K562 (cell line): ENCODE data around the gene CLSTN2. TPM values are rescaled to one million over a fixed set of nuclear protein-coding genes. Genes with fewer than 3 reads are reported as not detected.

Source experiments
- ATAC-seq: fragments of 200-7000 bp; cut with Tn5 transposase; 3 replicates; pipeline ENCODE4 v1.9.1; 2020; ENCODE audit warnings: moderate library complexity
- BruUV-seq: library from RNA; stranded (reverse); fragments of 400-500 nt; replicated peaks from 2 replicates; lab custom pipeline; 2021; lab: Mats Ljungman, UMichigan
- CTCF ChIA-PET: fragments of 300-600 bp; formaldehyde crosslinking; extraction: SDS; loops from one replicate; lab custom pipeline; 2021; ENCODE audit warnings: low intra/inter-chr PET ratio; lab: Yijun Ruan, JAX
- POLR2A ChIA-PET: fragments of 300-600, 350-650 bp; sonication (Branson Sonifier 250); formaldehyde crosslinking; extraction: SDS; loops from one replicate; lab custom pipeline; 2021; ENCODE audit warnings: antibody characterized with exemption, inconsistent platforms; lab: Yijun Ruan, JAX
- DNase-seq, 4 experiments: peaks; one replicate each; pipeline versions ENCODE4 v3.0.0 to v3.0.0-alpha.2; 2011 to 2018; ENCODE audit warnings: low spot score in 3 of 4, mixed read lengths in 3 of 4; ENCODE audit errors: extremely low read depth in 1 of 4
- FAIRE-seq: peaks from 2 replicates; lab custom pipeline; 2011; peaks lifted over from hg19 to GRCh38; lab: Jason Lieb, UNC
- H2AFZ ChIP-seq: 2 replicates; pipeline ENCODE4 v1.6.0; 2011; ENCODE audit warnings: low read depth, low read length, control low read depth, inconsistent platforms
- H3K27ac ChIP-seq: fragments of 200-600 bp; 3 replicates; pipeline ENCODE4 v1.8.0; 2011; ENCODE audit warnings: low read depth, mild to moderate bottlenecking, control low read depth, inconsistent platforms, low read length, moderate library complexity, mixed read lengths; ENCODE audit errors: extremely low read depth
- H3K27me3 ChIP-seq, 2 experiments: fragments of 300-600 bp in 1 of 2; 2 replicates in 1 of 2; 3 replicates in 1 of 2; pipeline versions ENCODE4 v1.6.0 to v1.8.0; 2011; ENCODE audit warnings: inconsistent platforms in 2 of 2, low read length in 2 of 2, mild to moderate bottlenecking in 1 of 2, mixed read lengths in 1 of 2, moderate library complexity in 1 of 2; ENCODE audit not compliant: control insufficient read depth in 2 of 2, insufficient read depth in 2 of 2
- H3K36me3 ChIP-seq: fragments of 300-600 bp; 3 replicates; pipeline ENCODE4 v1.8.0; 2011; ENCODE audit warnings: mild to moderate bottlenecking, low read length, inconsistent platforms; ENCODE audit not compliant: control insufficient read depth, insufficient read depth
- H3K4me1 ChIP-seq, 2 experiments: fragments of 200-600 bp in 1 of 2; replicated peaks in 1 of 2; 2 replicates in 1 of 2; 3 replicates in 1 of 2; pipeline versions ENCODE4 v1.5.1 to v1.8.0; 2011; ENCODE audit warnings: inconsistent platforms in 2 of 2, low read length in 2 of 2, mild to moderate bottlenecking in 1 of 2, mixed read lengths in 1 of 2, moderate library complexity in 1 of 2; ENCODE audit not compliant: control insufficient read depth in 2 of 2, insufficient read depth in 2 of 2
- H3K4me2 ChIP-seq: 2 replicates; pipeline ENCODE4 v1.6.1; 2011; ENCODE audit warnings: low read length, control low read depth, inconsistent platforms, mixed read lengths; ENCODE audit not compliant: insufficient read depth
- H3K4me3 ChIP-seq: fragments of 200-600 bp; sonication (generic), shearing (Covaris generic); 2 replicates; pipeline ENCODE4 v1.5.1; 2016; ENCODE audit warnings: control low read depth, inconsistent platforms
- H3K79me2 ChIP-seq: fragments of 200-600 bp; 3 replicates; pipeline ENCODE4 v1.8.0; 2011; ENCODE audit warnings: low read length, inconsistent platforms; ENCODE audit not compliant: control insufficient read depth, insufficient read depth
- H3K9ac ChIP-seq, 2 experiments: 2 replicates each; pipeline versions ENCODE4 v1.6.0 to v1.6.1; 2011; ENCODE audit warnings: low read depth in 2 of 2, low read length in 2 of 2, control low read depth in 1 of 2, inconsistent platforms in 1 of 2, mild to moderate bottlenecking in 1 of 2, mixed read lengths in 1 of 2; ENCODE audit not compliant: insufficient read depth in 1 of 2
- H3K9me1 ChIP-seq: one replicate; pipeline ENCODE4 v1.6.0; 2011; ENCODE audit warnings: inconsistent platforms, mild to moderate bottlenecking, low read length, moderate library complexity; ENCODE audit not compliant: control insufficient read depth, insufficient read depth
- H3K9me3 ChIP-seq: replicated peaks from 2 replicates; pipeline ENCODE4 v1.5.1; 2011; ENCODE audit warnings: low read depth, low read length, inconsistent platforms; ENCODE audit not compliant: control insufficient read depth, insufficient read depth
- H4K20me1 ChIP-seq: replicated peaks from 2 replicates; pipeline ENCODE4 v1.6.1; 2011; ENCODE audit warnings: low read length, inconsistent platforms, mixed read lengths; ENCODE audit not compliant: control insufficient read depth, insufficient read depth
- ARID1B ChIP-seq: fragments of 450-650 bp; IDR thresholded peaks from 2 replicates; pipeline ENCODE4 v1.6.1; 2016; ENCODE audit warnings: antibody characterized with exemption, mild to moderate bottlenecking, inconsistent platforms
- ATF3 ChIP-seq, 2 experiments: fragments of 450-650 bp in 1 of 2; sonication (generic) in 1 of 2; formaldehyde crosslinking in 1 of 2; IDR thresholded peaks in 1 of 2; conservative IDR thresholded peaks in 1 of 2; 2 replicates each; pipeline versions ENCODE4 v1.6.1 to v1.8.1; 2016 to 2023; ENCODE audit warnings: mild to moderate bottlenecking in 2 of 2, moderate library complexity in 2 of 2, inconsistent platforms in 1 of 2, missing genetic modification reagents in 1 of 2
- CBX3 ChIP-seq, 2 experiments: IDR thresholded peaks; 1 replicate in 1 of 2; 2 replicates in 1 of 2; pipeline ENCODE4 v1.6.1; 2012; ENCODE audit warnings: inconsistent platforms in 2 of 2, low read length in 2 of 2, borderline replicate concordance in 1 of 2, control low read depth in 1 of 2
- FOSL1 ChIP-seq: fragments of 200-800 bp; sonication (Bioruptor generic); conservative IDR thresholded peaks from 2 replicates; pipeline ENCODE4 v1.6.1; 2016; ENCODE audit warnings: missing genetic modification characterization, missing compliant biosample characterization
- ILK ChIP-seq: fragments of 450-650 bp; IDR thresholded peaks from 2 replicates; pipeline ENCODE4 v1.6.1; 2016; ENCODE audit warnings: missing genetic modification characterization, low read depth, mild to moderate bottlenecking, missing compliant biosample characterization, moderate library complexity, borderline replicate concordance
- JUN ChIP-seq, 2 experiments: sonication (generic) in 1 of 2; formaldehyde crosslinking in 1 of 2; IDR thresholded peaks; 2 replicates each; pipeline versions ENCODE4 v1.6.1 to v1.8.0; 2012 to 2022; ENCODE audit warnings: borderline replicate concordance in 2 of 2, mild to moderate bottlenecking in 2 of 2, improper control_type of control experiment in 1 of 2, low read depth in 1 of 2, low read length in 1 of 2, missing genetic modification reagents in 1 of 2
- JUND ChIP-seq, 2 experiments: IDR thresholded peaks; 2 replicates in 1 of 2; 3 replicates in 1 of 2; pipeline ENCODE4 v1.6.1; 2011; ENCODE audit warnings: borderline replicate concordance in 2 of 2, low read depth in 2 of 2, low read length in 2 of 2, improper control_type of control experiment in 1 of 2, missing biosample characterization in 1 of 2, missing genetic modification characterization in 1 of 2, missing genetic modification reagents in 1 of 2
- POLR3A ChIP-seq: IDR thresholded peaks from 2 replicates; pipeline ENCODE4 v1.6.1; 2011; ENCODE audit warnings: borderline replicate concordance, mild to moderate bottlenecking, moderate library complexity; ENCODE audit not compliant: insufficient read length, insufficient read depth; ENCODE audit errors: extremely low read depth
- XRCC3 ChIP-seq: fragments of 450-650 bp; IDR thresholded peaks from 2 replicates; pipeline ENCODE4 v1.6.1; 2017; ENCODE audit warnings: mild to moderate bottlenecking, moderate library complexity
- ZNF444 ChIP-seq: fragments of 250-450 bp; sonication (Bioruptor Pico); IDR thresholded peaks from 2 replicates; pipeline ENCODE4 v1.4.0; 2020; ENCODE audit warnings: mild to moderate bottlenecking, moderate library complexity
- WGBS: fragments of 100-300 bp; shearing (Covaris generic); methylation state at CpG from one replicate; pipeline ENCODE4 v1.1.6; 2016; ENCODE audit warnings: low coverage, mixed read lengths; ENCODE audit not compliant: insufficient coverage; ENCODE audit errors: missing lambda C conversion rate; 5-methylcytosine and 5-hydroxymethylcytosine counted together
- in situ Hi-C: fragments of 300-500 bp; cut with MboI; formaldehyde crosslinking; loops from 4 replicates; pipeline ENCODE4 v1.15.0; 2018; ENCODE audit warnings: inconsistent platforms, mixed read lengths
- intact Hi-C: fragments of 100-400 bp; cut with micrococcal nuclease; formaldehyde crosslinking; loops from 2 replicates; pipeline ENCODE4 v1.14.2; 2022
- polyA plus RNA-seq, 8 experiments: library from polyadenylated mRNA; depleted of rRNA in 4 of 8; stranded (reverse) in 5 of 8; unstranded in 3 of 8; fragments of >200 nt; fragmentation: Nextera tagmentation in 2 of 8; fragmentation: Illumina TruSeq in 1 of 8; extraction: Ambion mirVana in 2 of 8; extraction: Trizol in 1 of 8; gene quantifications; 2 replicates each; pipeline versions ENCODE4 v1.2.1 to v1.2.3, GENCODE V29; 2011 to 2014; ENCODE audit warnings: inconsistent platforms in 1 of 8, missing spikeins in 1 of 8
- total RNA-seq, 7 experiments: library from RNA; depleted of rRNA in 6 of 7; stranded (reverse); fragments of >200 nt in 6 of 7; fragmentation: Illumina TruSeq in 2 of 7; extraction: Trizol in 2 of 7; gene quantifications; 2 replicates each; pipeline versions ENCODE4 v1.2.1 to v1.2.3, GENCODE V29; 2011 to 2021; ENCODE audit warnings: low replicate concordance in 1 of 7
- TF ChIP-seq, protein P1 (sequence below): fragments of 450-650 bp; formaldehyde crosslinking; conservative IDR thresholded peaks from 2 replicates; pipeline ENCODE4 v1.4.0; 2022; ENCODE audit warnings: mild to moderate bottlenecking, missing genetic modification characterization

Gene CLSTN2
- total and polyA plus RNA-seq, 9 of the 15 experiments (the other 6 are each of a cell fraction or from before 2014, with no cell fraction given): 0.02 to 0.04 (median 0.04) TPM; not detected in 6

DNA sequence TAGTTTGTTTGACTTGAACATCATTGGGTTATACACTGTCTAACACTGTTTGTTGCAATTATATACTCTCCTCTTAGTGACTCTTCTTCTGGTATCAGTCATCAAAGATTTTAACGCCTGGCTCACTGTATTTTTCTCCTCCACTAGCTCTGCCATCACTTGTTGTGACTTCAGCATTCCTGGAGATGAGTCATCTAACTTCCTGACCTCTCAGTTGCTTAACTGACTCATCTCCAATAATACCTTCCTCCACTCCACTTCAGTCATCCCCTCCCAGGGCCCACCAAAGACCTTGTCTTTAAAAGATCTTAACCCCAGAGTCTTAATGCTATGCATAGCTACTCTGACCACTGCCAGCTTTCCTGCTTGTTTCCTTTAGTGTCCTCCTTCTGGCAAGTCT, 28.6 kb upstream of the CLSTN2 start:
- H3K27ac ChIP-seq: no peak overlapping the region
- H3K4me1 ChIP-seq: no peaks in the 10 kb centered on the region
- H3K79me2 ChIP-seq: no peaks in the 10 kb centered on the region
- TF ChIP-seq ARID1B: 0 out of 2 replicates have a peak, but pooled peaks have one; percentile 18
- TF ChIP-seq JUND (IDR thresholded peaks at IDR 0.05; ENCODE audit: borderline replicate concordance, low read depth, low read length): peak; percentile 80
- peak; percentile 75; the same call in 1 of the 3 replicates for TF ChIP-seq JUND (tag; IDR thresholded peaks at IDR 0.05; ENCODE audit: borderline replicate concordance, low read depth, low read length)
- no peak for TF ChIP-seq ILK (tag)
- TF ChIP-seq, protein P1, sequence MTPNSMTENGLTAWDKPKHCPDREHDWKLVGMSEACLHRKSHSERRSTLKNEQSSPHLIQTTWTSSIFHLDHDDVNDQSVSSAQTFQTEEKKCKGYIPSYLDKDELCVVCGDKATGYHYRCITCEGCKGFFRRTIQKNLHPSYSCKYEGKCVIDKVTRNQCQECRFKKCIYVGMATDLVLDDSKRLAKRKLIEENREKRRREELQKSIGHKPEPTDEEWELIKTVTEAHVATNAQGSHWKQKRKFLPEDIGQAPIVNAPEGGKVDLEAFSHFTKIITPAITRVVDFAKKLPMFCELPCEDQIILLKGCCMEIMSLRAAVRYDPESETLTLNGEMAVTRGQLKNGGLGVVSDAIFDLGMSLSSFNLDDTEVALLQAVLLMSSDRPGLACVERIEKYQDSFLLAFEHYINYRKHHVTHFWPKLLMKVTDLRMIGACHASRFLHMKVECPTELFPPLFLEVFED (CRISPR knock-in tag): no peak
- TF ChIP-seq FOSL1: peak; percentile 80
- TF ChIP-seq ATF3 (IDR thresholded peaks at IDR 0.05): peak; percentile 85
- no peak for TF ChIP-seq ATF3 (CRISPR knock-in tag; conservative IDR thresholded peaks at IDR 0.05)
- TF ChIP-seq JUN (IDR thresholded peaks at IDR 0.05; ENCODE audit: borderline replicate concordance, low read depth, low read length): peak; percentile 63
- no peak for TF ChIP-seq JUN (CRISPR knock-in tag; IDR thresholded peaks at IDR 0.05; ENCODE audit: borderline replicate concordance)
- no peak for TF ChIP-seq CBX3 (IDR thresholded peaks at IDR 0.05; ENCODE audit: borderline replicate concordance in 1 of 2, low read length in 2 of 2)
- TF ChIP-seq XRCC3: no peak
- no peak for TF ChIP-seq ZNF444 (CRISPR knock-in tag)
- TF ChIP-seq POLR3A: no peak
- no peaks in the 10 kb centered on the region for H3K27me3 ChIP-seq
- no peak overlapping the region for H3K9ac ChIP-seq
- ATAC-seq (no peak), DNase-seq (peak in 1 of 4 experiments; percentile 9), FAIRE-seq (no peak)
- H4K20me1 ChIP-seq: no peaks in the 10 kb centered on the region
- no peak overlapping the region for H3K4me2 ChIP-seq
- no peaks in the 10 kb centered on the region for H3K9me1 ChIP-seq
- H3K4me3 ChIP-seq: no peak overlapping the region
- H2AFZ ChIP-seq: no peak overlapping the region
- H3K9me3 ChIP-seq: no peaks in the 10 kb centered on the region
- intact Hi-C loops (no loop called here), in situ Hi-C loops (no loop called here)
- BruUV-seq: no TSS peak
- ChIA-PET CTCF (no interaction called here), POLR2A (no interaction called here)
- WGBS: 0% methylated on average over 1 of the region's 1 CpG
- H3K36me3 ChIP-seq: no peaks in the 10 kb centered on the region
